Dendritic cell treated with granulocyte-macrophage colony-stimulating factor and Interleukin-4, amounts not matched to agents 40 ng/mL and 50 ng/mL, for 4 days (primary cell): ENCODE data around the gene ATP2A3.

Experiments
- H3K27ac Mint-ChIP-seq: one replicate; pipeline ENCODE4 v1.8.0; 2022; ENCODE audit warnings: mild to moderate bottlenecking, mixed read lengths
- H3K27me3 Mint-ChIP-seq: one replicate; pipeline ENCODE4 v1.8.0; 2022; ENCODE audit warnings: mild to moderate bottlenecking, mixed read lengths
- H3K36me3 Mint-ChIP-seq: one replicate; pipeline ENCODE4 v1.8.0; 2022; ENCODE audit warnings: low read depth, mixed read lengths
- H3K4me1 Mint-ChIP-seq: one replicate; pipeline ENCODE4 v1.8.0; 2022; ENCODE audit warnings: low read depth, mixed read lengths
- H3K4me3 Mint-ChIP-seq: one replicate; pipeline ENCODE4 v1.8.0; 2022; ENCODE audit warnings: mild to moderate bottlenecking, moderate library complexity, mixed read lengths
- H3K9me3 Mint-ChIP-seq: one replicate; pipeline ENCODE4 v1.8.0; 2022; ENCODE audit warnings: mixed read lengths
- intact Hi-C: fragments of 100-400 bp; cut with micrococcal nuclease; formaldehyde crosslinking; loops from one replicate; pipeline ENCODE4 v1.15.0; 2022

Gene ATP2A3

GRCh38 chr17:3964203-3965117 lies at the start of gene ATP2A3:
Gene ATP2A3 (minus strand): TSS chr17:3964437. CDS start chr17:3964291, 146 bp downstream.
- Mint-ChIP-seq H3K9me3 (no peaks in the 10 kb centered on the region), H3K36me3 (no peaks in the 10 kb centered on the region), H3K4me3 (peak within 1 kb of the TSS; percentile 81), H3K27ac (peak within 1 kb of the TSS; percentile 73), H3K4me1 (peaks cover 48% of the 10 kb centered on the region), H3K27me3 (peaks cover 7% of the 10 kb centered on the region)
- intact Hi-C loops = loop anchor here (5.0 kb wide), 2 partner anchors 38 to 52 kb away; no protein-coding TSS in a partner anchor

DNA sequence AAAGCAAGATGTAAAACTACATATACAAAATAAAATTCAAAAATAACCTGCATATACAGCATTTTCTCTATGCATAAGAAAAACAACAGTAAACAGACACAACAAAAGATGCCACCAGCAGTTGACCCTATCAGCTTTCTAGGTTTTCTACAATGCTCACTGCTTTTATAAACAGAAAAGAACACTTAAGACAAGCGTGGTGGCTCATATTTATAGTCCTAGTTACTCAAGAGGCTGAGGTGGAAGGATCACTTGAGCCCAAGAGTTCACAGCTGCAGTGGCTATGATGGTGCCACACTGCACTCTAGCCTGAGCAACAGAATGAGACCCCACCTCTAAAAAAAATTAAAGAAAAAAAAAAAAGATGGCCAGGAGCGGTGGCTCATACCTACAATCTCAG lies 46.5 kb upstream of the ATP2A3 start:
- H3K9me3 Mint-ChIP-seq = no peaks in the 10 kb centered on the region
- no peak overlapping the region for H3K27ac Mint-ChIP-seq
- H3K27me3 Mint-ChIP-seq = no peaks in the 10 kb centered on the region
- peaks cover 96% of the 10 kb centered on the region for H3K36me3 Mint-ChIP-seq
- intact Hi-C loops = no loop called here
- H3K4me1 Mint-ChIP-seq = no peaks in the 10 kb centered on the region
- H3K4me3 Mint-ChIP-seq = no peak overlapping the region

GRCh38 chr17:4009186-4009785 lies 45.0 kb upstream of the ATP2A3 start:
- Mint-ChIP-seq H3K27ac (no peak overlapping the region), H3K9me3 (no peaks in the 10 kb centered on the region), H3K27me3 (peaks cover 5% of the 10 kb centered on the region), H3K36me3 (peaks cover 92% of the 10 kb centered on the region), H3K4me1 (peaks cover 10% of the 10 kb centered on the region), H3K4me3 (no peak overlapping the region)
- intact Hi-C loops = loop anchor here (5.0 to 10.0 kb wide), 2 partner anchors 97 to 144 kb away; no protein-coding TSS in a partner anchor

DNA sequence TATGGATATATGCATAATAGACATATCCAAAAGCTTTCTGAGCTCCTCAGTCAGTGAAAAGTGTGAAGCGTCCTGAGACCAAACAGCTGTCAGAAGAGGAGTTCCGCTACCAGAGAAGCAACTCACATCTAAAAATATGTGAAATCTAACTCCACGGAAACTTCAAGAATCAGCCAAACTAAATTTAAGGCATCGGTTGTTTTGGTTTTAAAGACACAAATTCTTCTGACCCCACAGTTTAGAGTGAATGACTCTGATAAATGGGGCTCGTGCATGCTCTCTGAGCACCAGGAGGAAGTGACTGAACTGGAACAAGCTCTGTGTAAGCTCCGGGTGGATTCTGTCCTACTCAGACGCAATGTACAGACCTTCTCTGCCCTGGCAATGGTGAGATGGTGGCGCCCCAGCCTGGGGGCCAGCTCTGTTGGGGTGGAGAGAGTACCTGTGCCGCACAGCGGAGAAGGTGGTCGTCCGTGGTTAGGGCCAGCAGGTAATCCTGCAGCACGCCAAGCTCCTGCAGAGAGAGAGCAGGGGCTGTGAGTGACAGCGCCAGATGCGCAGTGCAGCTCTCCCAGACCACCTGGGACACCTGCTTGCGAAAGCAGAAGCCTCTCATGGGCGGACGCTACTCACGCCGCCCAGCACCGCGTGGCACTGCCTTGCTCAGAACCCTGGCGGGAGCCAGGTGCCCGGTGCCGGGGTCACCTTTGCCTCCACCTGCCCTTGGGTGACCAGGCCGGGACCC lies 44.4 kb upstream of the ATP2A3 start:
- H3K36me3 Mint-ChIP-seq = peaks cover 86% of the 10 kb centered on the region
- intact Hi-C loops = loop anchor here (5.0 to 10.0 kb wide), 2 partner anchors 96 to 144 kb away; no protein-coding TSS in a partner anchor

GRCh38 chr17:4008082-4008435 lies 43.8 kb upstream of the ATP2A3 start:
- H3K4me1 Mint-ChIP-seq = peaks cover 19% of the 10 kb centered on the region
- intact Hi-C loops = loop anchor here (5.0 to 10.0 kb wide), 2 partner anchors 96 to 143 kb away; no protein-coding TSS in a partner anchor
- H3K27ac Mint-ChIP-seq = no peak overlapping the region
- no peak overlapping the region for H3K4me3 Mint-ChIP-seq
- no peaks in the 10 kb centered on the region for H3K9me3 Mint-ChIP-seq
- peaks cover 86% of the 10 kb centered on the region for H3K36me3 Mint-ChIP-seq
- H3K27me3 Mint-ChIP-seq = peaks cover 8% of the 10 kb centered on the region

More for the DNA sequence above, 44.4 kb upstream of the ATP2A3 start:
- Mint-ChIP-seq H3K4me3 (no peak overlapping the region), H3K27me3 (peaks cover 7% of the 10 kb centered on the region), H3K27ac (no peak overlapping the region), H3K4me1 (peaks cover 14% of the 10 kb centered on the region), H3K9me3 (no peaks in the 10 kb centered on the region)

GRCh38 chr17:4007346-4008081 lies 43.3 kb upstream of the ATP2A3 start:
- H3K4me3 Mint-ChIP-seq = no peak overlapping the region
- H3K9me3 Mint-ChIP-seq = no peaks in the 10 kb centered on the region
- H3K27me3 Mint-ChIP-seq = peaks cover 8% of the 10 kb centered on the region
- H3K27ac Mint-ChIP-seq = no peak overlapping the region
- intact Hi-C loops = loop anchor here (5.0 to 10.0 kb wide), 2 partner anchors 95 to 143 kb away; no protein-coding TSS in a partner anchor
- peaks cover 19% of the 10 kb centered on the region for H3K4me1 Mint-ChIP-seq
- peaks cover 81% of the 10 kb centered on the region for H3K36me3 Mint-ChIP-seq

DNA sequence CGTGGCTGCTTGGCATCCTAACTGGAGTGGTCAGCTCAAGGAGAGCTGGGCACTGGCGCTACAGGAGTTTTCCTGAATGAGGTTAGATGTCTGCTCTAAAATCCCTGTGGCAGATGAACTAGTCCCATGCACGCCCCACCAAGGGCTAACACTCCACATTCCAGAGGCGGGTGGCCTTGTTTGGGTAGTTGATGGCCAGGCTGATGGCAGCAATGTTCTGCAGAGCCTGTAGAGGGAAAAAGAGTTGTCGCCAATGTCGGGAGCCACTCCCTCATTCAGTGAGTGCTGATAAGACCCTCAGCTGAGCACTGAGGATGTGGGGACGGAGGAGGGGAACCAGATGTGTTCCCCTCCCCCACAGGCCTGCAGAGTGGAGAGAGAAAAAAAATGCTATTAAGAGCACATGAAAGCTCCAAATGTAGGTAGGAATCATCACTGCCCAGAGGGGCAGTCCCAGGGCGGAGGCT lies 42.5 kb upstream of the ATP2A3 start:
- H3K4me3 Mint-ChIP-seq = no peak overlapping the region
- peaks cover 73% of the 10 kb centered on the region for H3K36me3 Mint-ChIP-seq
- intact Hi-C loops = loop anchor here (5.0 to 10.0 kb wide), 2 partner anchors 94 to 142 kb away; no protein-coding TSS in a partner anchor

GRCh38 chr17:4006165-4006589 lies 41.9 kb upstream of the ATP2A3 start:
- H3K27me3 Mint-ChIP-seq = peaks cover 12% of the 10 kb centered on the region

More for the DNA sequence above, 42.5 kb upstream of the ATP2A3 start:
- peaks cover 19% of the 10 kb centered on the region for H3K4me1 Mint-ChIP-seq
- peaks cover 8% of the 10 kb centered on the region for H3K27me3 Mint-ChIP-seq
- H3K27ac Mint-ChIP-seq = no peak overlapping the region
- no peaks in the 10 kb centered on the region for H3K9me3 Mint-ChIP-seq

DNA sequence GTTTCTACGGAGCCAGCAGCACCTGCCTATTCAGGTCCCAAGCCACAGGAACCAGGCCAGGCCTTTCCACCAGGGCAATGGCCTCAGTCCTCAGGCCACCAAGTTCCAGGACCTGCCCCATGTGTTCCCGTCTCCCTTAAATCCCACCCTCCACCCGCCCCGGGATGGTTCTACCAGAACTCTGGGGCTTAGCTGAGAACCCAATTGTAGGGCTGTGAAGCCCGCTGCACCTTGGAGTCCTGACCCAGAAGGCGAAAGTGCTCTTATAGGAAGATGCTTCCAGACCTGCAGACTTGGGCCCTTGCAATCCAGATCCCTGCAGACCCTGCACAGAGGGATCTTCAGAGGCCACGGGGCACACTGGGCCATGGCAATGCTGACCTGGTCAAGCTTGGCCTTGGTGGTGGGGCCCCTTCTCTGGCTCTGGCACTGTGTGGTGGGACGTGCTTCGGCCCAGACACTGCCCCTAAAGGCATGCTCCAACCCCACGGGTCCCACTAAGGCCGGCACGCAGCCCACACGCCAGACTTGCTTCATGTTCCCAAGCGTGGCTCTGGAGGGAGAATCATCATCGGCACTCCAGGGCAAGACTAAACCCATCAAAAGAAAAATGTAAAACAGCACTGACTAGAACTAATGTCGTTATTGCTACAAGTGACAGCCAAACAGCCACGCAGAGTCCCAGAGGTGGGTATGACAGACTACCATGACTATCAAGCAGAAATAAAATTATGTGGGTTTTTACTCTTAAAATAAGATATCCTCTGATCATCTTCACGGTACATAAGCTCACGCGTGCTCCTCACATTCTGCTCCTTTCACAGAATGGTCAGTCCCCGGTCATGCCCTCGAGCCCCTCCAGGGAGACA lies 41.3 kb upstream of the ATP2A3 start:
- Mint-ChIP-seq H3K36me3 (peaks cover 64% of the 10 kb centered on the region), H3K27me3 (peaks cover 18% of the 10 kb centered on the region), H3K4me3 (no peak overlapping the region), H3K27ac (no peak overlapping the region), H3K9me3 (no peaks in the 10 kb centered on the region), H3K4me1 (peaks cover 19% of the 10 kb centered on the region)
- intact Hi-C loops = loop anchor here (5.0 to 10.0 kb wide), 2 partner anchors 93 to 141 kb away; no protein-coding TSS in a partner anchor

More at GRCh38 chr17:4006165-4006589, 41.9 kb upstream of the ATP2A3 start:
- Mint-ChIP-seq H3K4me3 (no peak overlapping the region), H3K9me3 (no peaks in the 10 kb centered on the region), H3K4me1 (peaks cover 19% of the 10 kb centered on the region), H3K27ac (no peak overlapping the region), H3K36me3 (peaks cover 67% of the 10 kb centered on the region)
- intact Hi-C loops = loop anchor here (5.0 to 10.0 kb wide), 2 partner anchors 94 to 141 kb away; no protein-coding TSS in a partner anchor

- H3K27ac Mint-ChIP-seq = no peak overlapping the region
- H3K4me3 Mint-ChIP-seq = no peak overlapping the region
- H3K36me3 Mint-ChIP-seq = peaks cover 56% of the 10 kb centered on the region
- peaks cover 20% of the 10 kb centered on the region for H3K27me3 Mint-ChIP-seq
- intact Hi-C loops = loop anchor here (1.0 to 10.0 kb wide), 4 partner anchors 42 to 140 kb away; partner anchors contain the start of gene ATP2A3
- H3K9me3 Mint-ChIP-seq = no peaks in the 10 kb centered on the region
- H3K4me1 Mint-ChIP-seq = peaks cover 19% of the 10 kb centered on the region
Observed at GRCh38 chr17:4004517-4005295, 40.5 kb upstream of the ATP2A3 start.

DNA sequence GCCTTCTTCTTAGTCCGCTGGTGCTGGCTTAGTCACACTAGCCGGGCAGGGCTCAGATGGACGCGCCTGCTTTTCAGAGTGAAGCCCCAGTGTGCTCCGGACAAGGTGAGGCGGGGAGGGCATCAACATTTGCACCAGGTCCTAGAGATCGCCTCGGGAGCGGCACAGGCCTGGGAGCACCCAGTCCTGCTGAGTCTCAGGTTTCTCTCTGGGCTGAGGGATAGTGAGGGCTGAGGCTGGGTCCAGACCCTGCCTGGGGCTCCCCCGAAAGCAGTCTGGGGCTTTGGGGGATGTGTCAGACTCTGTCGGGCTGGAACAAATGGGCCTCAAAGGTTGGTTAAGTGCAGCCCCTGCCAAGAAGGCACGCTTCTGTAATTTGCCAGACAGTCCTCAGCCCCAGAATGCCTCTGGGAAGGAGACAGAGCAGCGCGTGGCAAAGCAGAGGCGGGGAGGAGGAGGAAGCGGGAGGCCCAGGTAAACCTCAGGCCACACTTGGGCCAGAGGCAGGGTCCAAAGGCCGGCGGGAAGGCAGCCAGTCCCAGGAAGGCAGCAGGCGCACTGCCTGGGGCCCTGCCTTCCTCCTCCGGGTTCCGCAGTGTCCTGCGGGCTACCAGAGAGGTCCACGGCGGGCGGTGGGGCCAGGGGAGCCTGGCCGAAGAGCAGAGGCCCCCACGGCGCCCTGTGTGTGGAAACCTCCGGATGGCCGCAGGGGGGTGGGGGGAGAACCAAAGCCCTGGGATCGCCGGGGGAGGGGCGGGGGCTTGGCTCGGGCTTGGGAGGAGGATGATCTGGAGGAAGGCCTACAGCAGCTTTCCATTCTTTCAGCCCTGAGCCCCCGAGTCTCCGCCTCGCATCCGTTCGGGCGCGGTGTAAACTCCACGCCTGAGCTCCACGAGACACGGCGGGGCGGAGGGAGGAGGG lies 39.5 kb upstream of the ATP2A3 start:
- H3K36me3 Mint-ChIP-seq = peaks cover 47% of the 10 kb centered on the region
- peaks cover 20% of the 10 kb centered on the region for H3K27me3 Mint-ChIP-seq
- intact Hi-C loops = loop anchor here (1.0 to 10.0 kb wide), 3 partner anchors 41 to 139 kb away; partner anchors contain the start of gene ATP2A3
- H3K4me3 Mint-ChIP-seq = no peak overlapping the region
- peaks cover 19% of the 10 kb centered on the region for H3K4me1 Mint-ChIP-seq
- H3K9me3 Mint-ChIP-seq = no peaks in the 10 kb centered on the region
- peak overlapping the region; percentile 39 for H3K27ac Mint-ChIP-seq
